ENCODE data around the gene LTBP2.

The LTBP2 gene

DNA sequence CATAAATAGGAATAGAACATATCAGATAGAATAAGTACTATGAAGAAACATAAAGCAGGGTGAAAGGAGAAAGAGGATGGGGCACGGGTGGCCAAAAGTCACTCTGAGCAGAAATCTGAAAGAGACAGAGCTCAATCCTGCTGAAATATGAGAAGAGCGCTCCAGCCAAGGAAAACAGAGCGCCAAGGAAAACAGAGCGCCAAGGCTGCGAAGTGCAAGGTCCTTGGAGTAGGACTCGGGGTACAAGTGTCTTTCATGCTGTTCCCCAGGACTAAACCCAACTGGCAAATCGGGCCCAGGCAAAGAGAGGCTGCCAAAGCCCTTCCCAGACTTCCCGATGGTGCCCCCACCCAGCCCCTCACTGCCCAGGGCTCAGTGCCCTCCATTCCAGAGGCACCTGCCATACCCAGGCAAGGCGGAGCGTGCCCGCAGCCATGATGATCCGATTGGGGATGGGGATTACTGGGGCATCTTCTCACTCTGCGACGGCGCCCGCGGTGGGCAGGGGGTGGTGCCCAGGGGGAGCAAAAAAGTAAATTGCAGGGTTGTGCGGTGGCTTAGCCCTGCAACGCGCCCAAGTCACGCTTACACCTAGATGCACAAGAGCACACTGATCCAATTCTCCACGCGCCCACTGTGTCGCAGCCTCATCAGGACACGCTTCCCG, 1.7 kb downstream of the LTBP2 start:
- H3K4me3 ChIP-seq (ENCODE audit: control insufficient read depth, low read depth, low read length): peak overlapping the region; percentile 64
- TF ChIP-seq, protein P1, sequence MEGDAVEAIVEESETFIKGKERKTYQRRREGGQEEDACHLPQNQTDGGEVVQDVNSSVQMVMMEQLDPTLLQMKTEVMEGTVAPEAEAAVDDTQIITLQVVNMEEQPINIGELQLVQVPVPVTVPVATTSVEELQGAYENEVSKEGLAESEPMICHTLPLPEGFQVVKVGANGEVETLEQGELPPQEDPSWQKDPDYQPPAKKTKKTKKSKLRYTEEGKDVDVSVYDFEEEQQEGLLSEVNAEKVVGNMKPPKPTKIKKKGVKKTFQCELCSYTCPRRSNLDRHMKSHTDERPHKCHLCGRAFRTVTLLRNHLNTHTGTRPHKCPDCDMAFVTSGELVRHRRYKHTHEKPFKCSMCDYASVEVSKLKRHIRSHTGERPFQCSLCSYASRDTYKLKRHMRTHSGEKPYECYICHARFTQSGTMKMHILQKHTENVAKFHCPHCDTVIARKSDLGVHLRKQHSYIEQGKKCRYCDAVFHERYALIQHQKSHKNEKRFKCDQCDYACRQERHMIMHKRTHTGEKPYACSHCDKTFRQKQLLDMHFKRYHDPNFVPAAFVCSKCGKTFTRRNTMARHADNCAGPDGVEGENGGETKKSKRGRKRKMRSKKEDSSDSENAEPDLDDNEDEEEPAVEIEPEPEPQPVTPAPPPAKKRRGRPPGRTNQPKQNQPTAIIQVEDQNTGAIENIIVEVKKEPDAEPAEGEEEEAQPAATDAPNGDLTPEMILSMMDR (conservative IDR thresholded peaks at IDR 0.05; ENCODE audit: control insufficient read depth, insufficient read depth, low read depth, low read length): no peak
- no peak for DNase-seq (ENCODE audit: low read depth)

DNA sequence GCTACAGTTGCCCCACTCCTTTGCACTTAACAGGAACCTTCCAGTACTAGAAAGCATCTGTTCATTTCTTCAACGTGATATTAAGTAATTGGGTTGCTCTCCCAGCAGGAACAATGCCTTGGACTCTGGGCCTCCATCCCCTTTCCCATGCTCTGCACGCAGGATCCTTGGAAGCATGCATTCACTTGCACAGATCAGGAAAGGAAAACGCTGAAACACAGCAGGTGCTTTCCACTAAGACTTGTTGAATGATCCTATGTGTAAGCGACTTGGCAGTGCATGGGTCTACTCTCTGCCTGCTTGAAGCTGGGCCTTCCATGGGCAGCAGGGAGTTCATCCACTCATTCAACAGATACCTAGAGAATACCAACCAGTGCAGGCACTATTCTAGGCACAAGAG, 2.3 kb downstream of the LTBP2 start:
- H3K4me3 ChIP-seq (ENCODE audit: control insufficient read depth, low read depth, low read length): peak overlapping the region; percentile 64
- TF ChIP-seq, protein P1 (conservative IDR thresholded peaks at IDR 0.05; ENCODE audit: control insufficient read depth, insufficient read depth, low read depth, low read length): no peak
- DNase-seq (ENCODE audit: low read depth): peak; percentile 40

DNA sequence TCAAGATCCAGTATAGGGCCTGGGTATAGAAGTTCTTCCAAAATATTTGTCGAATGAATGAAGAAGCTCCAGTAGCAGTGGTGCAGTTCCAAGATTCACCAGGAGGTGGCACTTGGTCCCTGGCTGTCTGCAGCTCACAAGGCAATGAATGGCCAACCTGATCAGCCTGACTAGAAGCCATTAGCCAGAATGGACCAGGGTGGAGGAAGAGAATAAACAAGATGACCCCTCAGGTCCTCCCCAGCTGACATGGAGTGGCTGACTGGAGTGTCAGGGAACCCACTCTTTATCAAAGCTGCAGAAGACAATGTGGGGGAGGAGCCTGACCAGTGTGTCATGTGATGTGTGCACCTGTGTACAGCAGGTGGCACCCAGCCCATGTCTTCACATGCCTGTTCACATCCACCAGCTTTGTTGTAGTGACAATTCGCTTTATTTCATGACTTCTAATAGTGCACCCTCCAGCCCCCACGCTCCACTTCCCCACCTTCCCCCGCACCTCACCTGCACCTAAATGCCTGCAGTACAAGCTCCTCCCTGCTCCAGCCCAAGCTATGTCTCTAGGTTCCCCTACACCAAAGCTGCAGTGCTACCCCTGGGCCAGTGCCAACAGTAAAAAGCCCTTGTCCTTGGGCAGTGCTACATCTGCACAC, 3.0 kb downstream of the LTBP2 start:
- TF ChIP-seq, protein P1 (conservative IDR thresholded peaks at IDR 0.05; ENCODE audit: control insufficient read depth, insufficient read depth, low read depth, low read length): peak; percentile 100
- DNase-seq (ENCODE audit: low read depth): peak; percentile 91
- no peak overlapping the region for H3K4me3 ChIP-seq (ENCODE audit: control insufficient read depth, low read depth, low read length)

DNA sequence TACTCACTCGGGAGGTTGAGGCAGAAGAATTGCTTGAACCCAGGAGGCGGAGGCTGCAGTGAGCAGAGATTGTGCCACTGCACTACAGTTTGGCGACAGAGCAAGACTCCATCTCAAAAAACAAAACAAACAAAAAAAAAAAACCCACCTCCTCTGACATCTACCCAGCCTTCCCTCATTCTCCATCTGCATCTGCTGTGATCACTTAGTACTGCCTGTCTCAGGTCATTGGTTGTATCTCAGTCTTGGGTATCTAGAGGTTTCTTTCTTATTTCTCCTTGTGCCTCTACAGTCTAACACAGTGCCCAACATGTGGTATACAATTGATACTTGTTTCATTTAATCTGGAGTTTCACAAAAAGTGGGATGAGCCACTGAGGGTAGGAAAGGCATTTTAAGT, 5.3 kb downstream of the LTBP2 start:
- TF ChIP-seq, protein P1 (conservative IDR thresholded peaks at IDR 0.05; ENCODE audit: control insufficient read depth, insufficient read depth, low read depth, low read length): no peak

DNA sequence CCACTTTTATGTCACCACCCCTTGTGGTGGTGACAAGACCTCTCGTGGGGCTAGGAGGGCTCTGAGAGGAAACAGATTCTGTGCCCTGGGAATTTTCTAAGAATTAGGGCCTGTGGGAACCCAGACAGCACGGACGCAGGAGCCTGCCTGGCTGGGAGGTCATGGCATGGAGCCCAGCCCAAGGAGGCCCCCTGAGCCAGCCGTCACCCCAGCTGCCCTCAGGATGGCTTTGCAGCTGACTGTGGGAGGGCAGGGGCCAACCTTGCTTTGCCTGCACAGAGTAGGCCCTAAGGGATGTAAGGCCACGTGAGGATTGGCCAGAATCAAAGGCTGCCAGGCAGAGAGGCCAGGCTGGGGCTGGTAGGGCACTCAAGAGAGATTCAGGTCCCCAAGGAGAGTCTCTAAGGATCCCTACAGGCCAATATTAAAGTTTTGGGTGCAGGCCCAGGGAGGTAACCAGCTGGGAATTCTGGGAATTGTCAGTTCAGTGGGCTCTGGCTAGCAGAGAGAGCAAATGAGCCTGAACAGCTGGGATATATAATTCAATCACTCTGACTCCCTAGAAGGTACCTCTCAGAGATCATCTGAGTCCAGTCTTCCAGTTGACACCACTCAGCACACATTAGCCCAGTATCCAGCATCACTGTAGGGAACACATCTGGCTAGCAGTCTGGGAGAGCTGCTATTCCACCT, 6.4 kb downstream of the LTBP2 start:
- TF ChIP-seq, protein P1 (conservative IDR thresholded peaks at IDR 0.05; ENCODE audit: control insufficient read depth, insufficient read depth, low read depth, low read length): no peak
- peak; percentile 41 for DNase-seq (ENCODE audit: low read depth)
- H3K4me3 ChIP-seq (ENCODE audit: control insufficient read depth, low read depth, low read length): no peak overlapping the region

More for the DNA sequence above, 5.3 kb downstream of the LTBP2 start:
- H3K4me3 ChIP-seq (ENCODE audit: control insufficient read depth, low read depth, low read length): no peak overlapping the region
- DNase-seq (ENCODE audit: low read depth): no peak

DNA sequence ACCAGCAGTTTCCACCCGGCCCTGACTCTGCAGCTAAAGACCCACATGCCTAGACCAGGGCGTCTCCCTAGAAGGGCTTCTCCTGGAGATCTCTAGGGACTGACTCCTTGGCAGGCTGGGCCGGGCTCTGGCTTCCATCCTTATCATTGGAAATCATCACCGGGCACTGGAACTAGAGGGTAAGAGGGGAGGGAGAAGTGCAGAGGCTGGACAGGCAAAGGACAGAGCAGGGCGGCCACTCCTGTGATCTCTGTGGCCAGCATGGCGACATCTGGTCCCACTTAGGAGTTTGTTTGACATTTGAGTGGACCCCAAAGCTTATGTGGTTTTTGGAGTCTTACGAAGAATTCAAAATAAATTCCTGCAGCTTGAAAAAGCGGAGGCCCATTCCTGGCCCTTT, 7.1 kb downstream of the LTBP2 start:
- no peak overlapping the region for H3K4me3 ChIP-seq (ENCODE audit: control insufficient read depth, low read depth, low read length)
- peak; percentile 49 for DNase-seq (ENCODE audit: low read depth)
- TF ChIP-seq, protein P1 (conservative IDR thresholded peaks at IDR 0.05; ENCODE audit: control insufficient read depth, insufficient read depth, low read depth, low read length): no peak

All from fibroblast of mammary gland (primary cell).